HCT116 (cell line): ENCODE data around the gene RIMS1. TPM values are rescaled to one million over a fixed set of nuclear protein-coding genes. Genes with fewer than 3 reads are reported as not detected.

ENCODE experiments used
- ATAC-seq: fragments of 200-7000 bp; cut with Tn5 transposase; 2 replicates; pipeline ENCODE4 v1.9.1; 2020; ENCODE audit warnings: mild to moderate bottlenecking, moderate library complexity
- BruUV-seq: library from RNA; stranded (reverse); fragments of 400-500 nt; replicated peaks from 2 replicates; lab custom pipeline; 2021; lab: Mats Ljungman, UMichigan
- CTCF ChIA-PET: fragments of 300-600 bp; sonication (Branson Sonifier 250); formaldehyde crosslinking; loops from one replicate; lab custom pipeline; 2021; ENCODE audit warnings: antibody characterized with exemption; lab: Charles Lee
- POLR2A ChIA-PET: fragments of 300-600, 350-600 bp; sonication (Branson Sonifier 250); formaldehyde crosslinking; loops from one replicate; lab custom pipeline; 2021; ENCODE audit warnings: antibody characterized with exemption; lab: Charles Lee
- RAD21 ChIA-PET, 2 experiments: fragments of 300-600 bp; sonication (Branson Sonifier 250); formaldehyde crosslinking; loops; one replicate each; lab custom pipeline; 2023; ENCODE audit warnings: low total read pairs in 2 of 2; ENCODE audit not compliant: uncharacterized antibody in 2 of 2, unreplicated experiment in 2 of 2, low non-redundant PET in 1 of 2; lab: Charles Lee
- DNase-seq: peaks from one replicate; pipeline ENCODE4 v3.0.0-alpha.2; 2010; ENCODE audit warnings: low read depth, low spot score
- H2AFZ ChIP-seq: fragments of 200-600 bp; shearing (Covaris generic), sonication (generic); 2 replicates; pipeline ENCODE4 v1.6.1; 2017; ENCODE audit warnings: low read depth, mixed run types, mixed read lengths, antibody characterized with exemption, low read length; ENCODE audit not compliant: poor library complexity, severe bottlenecking
- H3K27ac ChIP-seq: 2 replicates; pipeline ENCODE4 v1.5.1; 2012; ENCODE audit warnings: low read depth, low read length
- H3K27me3 ChIP-seq: fragments of 200-600 bp; sonication (generic); 2 replicates; pipeline ENCODE4 v1.6.1; 2016; ENCODE audit warnings: mixed run types, low read length, mixed read lengths; ENCODE audit not compliant: insufficient read depth
- H3K36me3 ChIP-seq, 2 experiments: fragments of 200-500 bp in 1 of 2; fragments of 200-600 bp in 1 of 2; sonication (Bioruptor generic) in 1 of 2; sonication (generic) in 1 of 2; 2 replicates each; pipeline versions ENCODE4 v1.5.1 to v1.6.1; 2014 to 2016; ENCODE audit warnings: low read length in 2 of 2, inconsistent platforms in 1 of 2, mixed read lengths in 1 of 2, mixed run types in 1 of 2; ENCODE audit not compliant: insufficient read depth in 2 of 2, control insufficient read depth in 1 of 2
- H3K4me1 ChIP-seq, 2 experiments: fragments of 200-600 bp in 1 of 2; sonication (generic) in 1 of 2; 2 replicates each; pipeline versions ENCODE4 v1.5.1 to v1.6.1; 2012 to 2017; ENCODE audit warnings: low read length in 2 of 2, inconsistent platforms in 1 of 2, mild to moderate bottlenecking in 1 of 2, mixed read lengths in 1 of 2, mixed run types in 1 of 2, moderate library complexity in 1 of 2; ENCODE audit not compliant: insufficient read depth in 2 of 2, control insufficient read depth in 1 of 2
- H3K4me2 ChIP-seq: fragments of 200-600 bp; sonication (generic); 2 replicates; pipeline ENCODE4 v1.6.1; 2017; ENCODE audit warnings: mixed run types, low read length, mixed read lengths
- H3K4me3 ChIP-seq, 2 experiments: fragments of 200-600 bp in 1 of 2; sonication (generic) in 1 of 2; replicated peaks in 1 of 2; 2 replicates each; pipeline ENCODE4 v1.5.1; 2011 to 2016; ENCODE audit warnings: low read length in 2 of 2, control low read depth in 1 of 2, low read depth in 1 of 2, mild to moderate bottlenecking in 1 of 2, mixed read lengths in 1 of 2, mixed run types in 1 of 2
- H3K79me2 ChIP-seq: fragments of 200-600 bp; sonication (generic); 2 replicates; pipeline ENCODE4 v1.6.1; 2017; ENCODE audit warnings: mild to moderate bottlenecking, mixed run types, low read length, moderate library complexity, mixed read lengths; ENCODE audit not compliant: insufficient read depth
- H3K9ac ChIP-seq: fragments of 200-600 bp; sonication (generic); 2 replicates; pipeline ENCODE4 v1.6.1; 2016; ENCODE audit warnings: low read length, mixed read lengths
- H3K9me2 ChIP-seq: fragments of 200-600 bp; sonication (generic), shearing (Covaris generic); 2 replicates; pipeline ENCODE4 v1.6.1; 2017; ENCODE audit warnings: mixed run types, mild to moderate bottlenecking, moderate library complexity; ENCODE audit not compliant: insufficient read depth
- H3K9me3 ChIP-seq, 2 experiments: fragments of 200-500 bp in 1 of 2; fragments of 200-600 bp in 1 of 2; sonication (Bioruptor generic) in 1 of 2; sonication (generic) in 1 of 2; 2 replicates each; pipeline ENCODE4 v1.6.1; 2014 to 2017; ENCODE audit warnings: low read length in 2 of 2, mixed read lengths in 2 of 2, inconsistent platforms in 1 of 2, low read depth in 1 of 2, mild to moderate bottlenecking in 1 of 2, mixed run types in 1 of 2, moderate library complexity in 1 of 2; ENCODE audit not compliant: control insufficient read depth in 1 of 2, insufficient read depth in 1 of 2
- H4K20me1 ChIP-seq: fragments of 200-600 bp; sonication (generic), shearing (Covaris generic); 2 replicates; pipeline ENCODE4 v1.6.1; 2017; ENCODE audit warnings: mixed run types, mild to moderate bottlenecking, moderate library complexity; ENCODE audit not compliant: insufficient read depth
- CTCF ChIP-seq, 3 experiments: fragments of 200-600 bp in 1 of 3; sonication (generic) in 1 of 3; IDR thresholded peaks in 2 of 3; conservative IDR thresholded peaks in 1 of 3; 2 replicates each; pipeline ENCODE4 v1.5.1; 2012 to 2017; ENCODE audit warnings: low read depth in 2 of 3, low read length in 2 of 3, antibody characterized with exemption in 1 of 3, borderline replicate concordance in 1 of 3, control low read depth in 1 of 3, mild to moderate bottlenecking in 1 of 3, mixed read lengths in 1 of 3, mixed run types in 1 of 3, moderate library complexity in 1 of 3; ENCODE audit not compliant: insufficient read depth in 1 of 3
- ELF1 ChIP-seq: IDR thresholded peaks from 2 replicates; pipeline ENCODE4 v1.6.1; 2012; ENCODE audit warnings: low read depth, borderline replicate concordance
- EZH2phosphoT487 ChIP-seq: fragments of 200-600 bp; IDR thresholded peaks from 2 replicates; pipeline ENCODE4 v1.6.1; 2018; ENCODE audit warnings: antibody characterized with exemption, borderline replicate concordance
- FOSL1 ChIP-seq: IDR thresholded peaks from 2 replicates; pipeline ENCODE4 v1.6.1; 2012; ENCODE audit warnings: low read depth
- JUND ChIP-seq: IDR thresholded peaks from 2 replicates; pipeline ENCODE4 v1.6.1; 2012
- POLR2A ChIP-seq: IDR thresholded peaks from 2 replicates; pipeline ENCODE4 v1.7.0; 2011; ENCODE audit warnings: borderline replicate concordance; ENCODE audit not compliant: insufficient read depth, insufficient read length; ENCODE audit errors: extremely low read depth
- POLR2AphosphoS5 ChIP-seq: IDR thresholded peaks from 2 replicates; pipeline ENCODE4 v1.6.1; 2011; ENCODE audit warnings: mild to moderate bottlenecking, low read depth, low read length, moderate library complexity
- RAD21 ChIP-seq: IDR thresholded peaks from 2 replicates; pipeline ENCODE4 v1.6.1; 2012; ENCODE audit warnings: low read depth, mild to moderate bottlenecking
- SIN3A ChIP-seq: IDR thresholded peaks from 2 replicates; pipeline ENCODE4 v1.6.1; 2012; ENCODE audit warnings: low read depth
- SRF ChIP-seq: IDR thresholded peaks from 2 replicates; pipeline ENCODE4 v1.6.1; 2012; ENCODE audit warnings: low read depth
- TCF7L2 ChIP-seq: IDR thresholded peaks from 2 replicates; pipeline ENCODE4 v1.7.0; 2011; ENCODE audit warnings: borderline replicate concordance, inconsistent platforms; ENCODE audit not compliant: insufficient read depth, insufficient read length; ENCODE audit errors: extremely low read depth
- ZFX ChIP-seq: fragments of 450-650 bp; IDR thresholded peaks from 2 replicates; pipeline ENCODE4 v1.6.1; 2017
- intact Hi-C: fragments of 100-400 bp; cut with micrococcal nuclease; formaldehyde crosslinking; loops from 2 replicates; pipeline ENCODE4 v1.10.0; 2022
- total RNA-seq: library from RNA; stranded (reverse); gene quantifications from one replicate; pipeline ENCODE4 v1.2.1, GENCODE V29; 2021; ENCODE audit not compliant: unreplicated experiment
- TF ChIP-seq, protein P1 (sequence below): IDR thresholded peaks from 2 replicates; pipeline ENCODE4 v1.6.1; 2011; ENCODE audit warnings: mild to moderate bottlenecking, low read length, moderate library complexity; ENCODE audit not compliant: insufficient replicate concordance; ENCODE audit errors: extremely low read depth

RIMS1 gene
- total RNA-seq, 1 experiment from 2014 or later = not detected

DNA sequence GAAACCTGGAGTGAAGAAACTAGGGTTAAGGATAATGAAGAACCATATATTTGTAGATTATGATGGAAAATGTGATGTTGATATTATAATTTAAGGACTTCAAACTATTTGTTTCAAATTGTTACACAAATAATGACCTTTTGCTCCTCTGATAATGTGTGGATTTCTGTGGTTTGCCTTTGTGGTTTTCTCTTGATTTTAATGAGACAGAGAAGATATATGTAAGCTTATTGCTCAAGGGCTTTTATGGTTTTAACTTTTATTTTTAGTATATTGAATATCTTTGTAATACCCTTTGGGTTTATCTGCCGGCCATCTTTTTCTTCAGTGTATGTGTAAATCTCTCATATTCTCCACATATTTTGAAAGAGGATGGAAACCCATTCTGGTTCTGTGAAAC lies 362.3 kb downstream of the RIMS1 start (continued):
- TF ChIP-seq, protein P1, sequence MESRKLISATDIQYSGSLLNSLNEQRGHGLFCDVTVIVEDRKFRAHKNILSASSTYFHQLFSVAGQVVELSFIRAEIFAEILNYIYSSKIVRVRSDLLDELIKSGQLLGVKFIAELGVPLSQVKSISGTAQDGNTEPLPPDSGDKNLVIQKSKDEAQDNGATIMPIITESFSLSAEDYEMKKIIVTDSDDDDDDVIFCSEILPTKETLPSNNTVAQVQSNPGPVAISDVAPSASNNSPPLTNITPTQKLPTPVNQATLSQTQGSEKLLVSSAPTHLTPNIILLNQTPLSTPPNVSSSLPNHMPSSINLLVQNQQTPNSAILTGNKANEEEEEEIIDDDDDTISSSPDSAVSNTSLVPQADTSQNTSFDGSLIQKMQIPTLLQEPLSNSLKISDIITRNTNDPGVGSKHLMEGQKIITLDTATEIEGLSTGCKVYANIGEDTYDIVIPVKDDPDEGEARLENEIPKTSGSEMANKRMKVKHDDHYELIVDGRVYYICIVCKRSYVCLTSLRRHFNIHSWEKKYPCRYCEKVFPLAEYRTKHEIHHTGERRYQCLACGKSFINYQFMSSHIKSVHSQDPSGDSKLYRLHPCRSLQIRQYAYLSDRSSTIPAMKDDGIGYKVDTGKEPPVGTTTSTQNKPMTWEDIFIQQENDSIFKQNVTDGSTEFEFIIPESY = no peak
- no peak for TF ChIP-seq FOSL1
- no peak for TF ChIP-seq EZH2phosphoT487
- TF ChIP-seq POLR2A = no peak
- TF ChIP-seq RAD21 = no peak

DNA sequence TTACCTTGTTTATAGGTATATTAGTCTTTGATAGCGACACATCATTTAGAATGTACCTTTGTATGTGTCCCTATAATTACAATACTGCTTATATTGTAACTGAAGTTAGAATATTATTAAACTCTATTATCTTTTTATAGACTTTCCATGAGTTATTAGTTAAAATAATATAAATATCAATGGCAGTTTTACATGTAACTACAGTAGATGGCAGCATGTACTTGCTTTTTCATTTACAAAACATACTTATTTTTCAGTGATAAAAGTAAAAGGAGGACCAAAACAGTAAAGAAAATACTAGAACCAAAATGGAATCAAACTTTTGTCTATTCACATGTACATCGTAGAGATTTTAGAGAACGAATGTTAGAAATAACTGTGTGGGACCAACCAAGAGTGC lies 364.3 kb downstream of the RIMS1 start:
- Histone ChIP-seq H4K20me1 (no peaks in the 10 kb centered on the region), H3K4me2 (no peak overlapping the region), H3K27me3 (no peaks in the 10 kb centered on the region), H3K79me2 (no peaks in the 10 kb centered on the region), H2AFZ (no peak overlapping the region), H3K36me3 (no peaks in the 10 kb centered on the region), H3K4me1 (no peaks in the 10 kb centered on the region), H3K9me3 (no peaks in the 10 kb centered on the region), H3K4me3 (no peak overlapping the region), H3K9ac (no peak overlapping the region), H3K9me2 (no peaks in the 10 kb centered on the region), H3K27ac (no peak overlapping the region)
- RAD21 ChIA-PET = no interaction called here
- POLR2A ChIA-PET = no interaction called here
- TF ChIP-seq EZH2phosphoT487 = no peak
- TF ChIP-seq SIN3A = no peak
- TF ChIP-seq JUND = no peak
- no peak for TF ChIP-seq TCF7L2
- no peak for TF ChIP-seq CTCF (IDR thresholded peaks at IDR 0.05 in 2 of 3, conservative IDR thresholded peaks at IDR 0.05 in 1 of 3; ENCODE audit: borderline replicate concordance in 1 of 3, insufficient read depth in 1 of 3, low read depth in 2 of 3, low read length in 2 of 3)
- no peak for TF ChIP-seq ELF1
- TF ChIP-seq, protein P1 = no peak
- no peak for TF ChIP-seq POLR2A
- no peak for TF ChIP-seq ZFX
- no peak for TF ChIP-seq SRF
- TF ChIP-seq POLR2AphosphoS5 = no peak
- BruUV-seq = no TSS peak
- CTCF ChIA-PET = no interaction called here
- intact Hi-C loops = no loop called here
- DNase-seq = no peak
- ATAC-seq = no peak
